COLO829 (cell line): Measurements from ENCODE around the gene KIF25.
"Not testable (repeated sequence)": the region's sequence is repeated elsewhere in the genome, so short reads cannot be mapped to it uniquely, and the experiment has no call there.

ENCODE experiments used
- DNase-seq: peaks from one replicate; pipeline ENCODE4 v3.0.0; 2012; ENCODE audit warnings: low spot score

KIF25 gene

DNA sequence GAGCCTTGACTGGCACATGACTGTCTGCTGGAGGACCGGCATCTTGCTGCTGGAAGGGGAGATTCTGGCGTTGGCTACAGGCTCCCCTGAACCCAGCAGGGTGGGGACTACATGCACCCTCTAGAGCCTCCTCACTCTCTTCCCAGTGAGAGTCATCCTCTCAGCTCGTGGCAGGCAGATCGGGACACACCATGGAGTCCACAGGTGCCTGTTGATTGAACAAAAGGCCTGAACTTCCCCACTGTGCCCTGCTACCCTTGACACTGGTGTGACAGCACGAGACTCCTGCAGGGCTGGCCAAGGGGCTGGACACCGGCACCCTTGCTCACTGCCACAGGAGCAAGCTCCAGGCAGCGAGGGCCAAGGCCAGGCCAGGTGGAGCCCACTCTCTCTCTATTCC is 73.3 kb downstream of the KIF25 start:
- no peak for DNase-seq

DNA sequence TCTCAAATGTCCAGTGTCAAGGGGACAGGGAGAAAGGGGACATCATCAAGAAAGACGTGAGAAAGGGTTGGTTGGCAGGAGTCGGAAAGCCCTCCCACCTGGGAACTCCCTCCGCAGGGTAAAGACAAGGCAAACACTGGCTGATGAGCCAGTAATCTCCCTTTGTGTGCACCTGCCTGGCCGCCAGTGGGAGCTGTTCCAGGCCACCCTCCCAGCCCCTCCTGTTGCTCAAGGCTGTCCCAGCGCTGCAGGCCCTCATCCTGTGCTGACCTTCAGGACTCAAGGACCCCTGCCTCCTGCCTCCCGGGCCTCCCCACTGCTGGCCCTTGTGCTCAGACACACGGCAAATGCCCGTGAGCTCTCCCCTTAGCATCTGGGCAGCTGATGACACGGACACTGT is 74.1 kb downstream of the KIF25 start:
- no peak for DNase-seq

DNA sequence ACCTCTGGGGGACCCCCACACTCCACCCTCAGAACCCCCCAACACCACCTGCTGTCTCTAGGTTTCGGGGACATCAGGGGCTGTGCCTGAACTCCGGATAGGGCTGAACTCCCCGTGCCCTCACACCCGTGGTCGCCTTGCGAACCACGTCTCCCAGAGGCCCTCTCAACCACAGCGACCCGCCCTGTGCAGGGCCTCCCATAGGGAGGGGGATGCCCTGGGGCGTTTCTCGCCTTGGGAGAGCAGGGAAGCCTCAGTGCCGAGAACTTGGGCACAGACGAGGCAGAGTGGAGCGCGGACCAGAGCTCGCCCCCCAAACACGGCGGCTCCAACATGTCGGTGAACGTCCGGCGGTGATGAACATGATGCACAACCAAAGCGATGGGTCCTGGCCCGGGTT is 74.8 kb downstream of the KIF25 start:
- DNase-seq: no peak

DNA sequence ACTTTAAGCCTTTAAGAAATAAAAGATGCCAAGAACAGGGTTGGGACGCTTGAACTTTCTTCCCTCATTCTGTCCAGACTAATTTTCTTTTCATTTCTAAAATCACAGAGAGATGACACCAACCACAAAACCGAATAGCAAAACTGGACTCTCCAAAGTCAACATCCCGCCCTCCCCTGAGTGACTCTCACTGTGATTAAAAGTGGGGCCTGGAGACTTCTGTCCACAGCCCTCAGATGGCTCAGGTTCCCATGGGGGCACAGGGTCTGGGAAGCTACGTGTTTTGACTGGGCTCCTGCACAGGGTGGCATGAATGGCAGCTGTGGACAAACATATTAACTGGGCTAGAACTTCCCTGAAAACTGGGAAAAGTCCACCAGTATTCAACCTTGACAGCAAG is 75.3 kb downstream of the KIF25 start:
- no peak for DNase-seq

DNA sequence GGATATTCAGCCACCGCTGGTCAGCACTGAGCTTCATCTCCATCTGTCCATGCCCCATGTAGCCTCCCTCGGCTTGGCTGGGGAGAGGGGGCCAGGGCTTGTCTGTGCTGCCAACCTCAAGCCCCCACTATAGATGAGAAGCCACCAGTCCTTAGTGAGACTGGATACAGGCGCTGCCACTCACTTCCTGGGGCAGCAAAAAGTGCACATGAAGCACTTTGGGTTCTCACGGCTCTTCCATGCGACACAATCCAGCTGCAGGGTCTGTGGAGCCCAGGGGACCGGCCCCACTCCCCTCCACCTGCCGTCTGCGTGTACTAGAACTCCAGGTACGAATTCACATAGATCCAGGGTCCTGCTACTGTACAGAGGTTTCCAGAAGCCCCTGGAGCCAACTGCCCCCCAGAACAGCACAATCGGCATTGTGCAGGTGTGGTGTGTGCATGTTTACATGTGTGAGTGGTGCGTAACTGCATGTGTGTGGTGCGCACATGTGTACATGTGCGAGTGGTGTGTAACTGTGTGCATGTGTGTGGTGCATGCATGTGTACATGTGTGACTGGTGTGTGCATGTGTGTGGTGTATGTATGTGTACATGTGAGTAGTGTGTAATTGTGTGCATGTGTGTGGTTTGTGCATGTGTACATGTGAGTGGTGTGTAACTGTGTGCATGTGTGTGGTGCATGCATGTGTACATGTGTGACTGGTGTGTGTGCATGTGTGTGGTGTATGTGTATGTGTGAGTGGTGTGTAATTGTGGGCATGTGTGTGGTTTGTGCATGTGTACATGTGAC is 76.7 kb downstream of the KIF25 start:
- no peak for DNase-seq

DNA sequence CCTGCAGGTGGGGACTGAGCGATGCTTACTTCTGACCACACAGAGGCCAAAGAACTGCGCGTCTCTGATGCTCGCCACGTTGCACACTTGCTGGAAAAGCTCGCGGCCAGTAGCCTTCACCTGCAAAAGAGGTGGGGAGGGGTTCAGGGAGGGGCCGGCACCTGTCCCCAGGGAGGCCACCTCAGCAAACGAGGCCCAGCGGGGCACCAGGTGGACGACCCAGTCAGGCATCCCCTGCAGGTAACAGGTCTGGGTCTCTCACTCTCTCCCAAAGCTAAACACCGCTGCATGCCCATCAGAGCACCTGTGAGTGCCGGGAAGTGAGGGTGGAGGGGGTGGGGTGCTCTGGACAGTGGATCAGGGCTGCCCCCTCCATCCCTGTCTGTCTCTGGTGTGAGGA is 77.7 kb downstream of the KIF25 start:
- no peak for DNase-seq

DNA sequence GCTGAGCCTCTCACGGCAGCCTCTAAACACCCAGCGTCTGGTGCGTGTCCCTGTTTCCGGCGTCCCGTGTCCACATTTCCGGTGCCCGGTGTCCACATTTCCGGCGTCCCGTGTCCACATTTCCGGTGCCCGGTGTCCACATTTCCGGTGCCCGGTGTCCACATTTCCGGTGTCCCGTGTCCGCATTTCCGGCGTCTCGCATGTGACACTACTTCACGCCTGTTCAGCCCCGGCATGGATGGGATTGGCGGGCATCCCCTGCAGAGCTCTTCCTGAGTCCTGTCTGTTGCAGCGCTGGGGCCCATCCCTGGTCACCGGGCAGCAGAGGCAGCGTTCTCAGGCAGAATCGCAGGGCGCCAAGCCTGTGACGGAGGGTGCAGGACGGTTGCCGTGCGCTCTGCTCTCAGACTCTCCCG is 78.3 kb downstream of the KIF25 start:
- DNase-seq: no peak

DNA sequence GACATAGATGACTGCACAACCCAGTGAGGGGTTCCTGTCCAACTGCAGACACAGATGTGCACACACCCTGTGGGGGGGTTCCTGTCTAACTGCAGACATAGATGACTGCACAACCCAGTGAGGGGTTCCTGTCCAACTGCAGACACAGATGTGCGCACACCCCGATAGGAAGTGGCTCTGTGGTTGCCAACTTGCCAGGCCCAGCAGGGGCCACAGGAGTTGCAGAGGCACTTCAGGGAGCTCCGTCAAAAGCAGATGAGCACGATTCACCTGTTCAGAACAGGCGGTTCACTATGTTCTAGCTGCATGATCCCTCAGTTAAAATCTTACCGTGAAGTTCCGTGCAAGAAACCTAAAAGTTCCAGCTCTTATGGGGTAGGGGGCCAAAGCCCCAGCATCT is 79.9 kb downstream of the KIF25 start:
- not testable (repeated sequence) for DNase-seq

DNA sequence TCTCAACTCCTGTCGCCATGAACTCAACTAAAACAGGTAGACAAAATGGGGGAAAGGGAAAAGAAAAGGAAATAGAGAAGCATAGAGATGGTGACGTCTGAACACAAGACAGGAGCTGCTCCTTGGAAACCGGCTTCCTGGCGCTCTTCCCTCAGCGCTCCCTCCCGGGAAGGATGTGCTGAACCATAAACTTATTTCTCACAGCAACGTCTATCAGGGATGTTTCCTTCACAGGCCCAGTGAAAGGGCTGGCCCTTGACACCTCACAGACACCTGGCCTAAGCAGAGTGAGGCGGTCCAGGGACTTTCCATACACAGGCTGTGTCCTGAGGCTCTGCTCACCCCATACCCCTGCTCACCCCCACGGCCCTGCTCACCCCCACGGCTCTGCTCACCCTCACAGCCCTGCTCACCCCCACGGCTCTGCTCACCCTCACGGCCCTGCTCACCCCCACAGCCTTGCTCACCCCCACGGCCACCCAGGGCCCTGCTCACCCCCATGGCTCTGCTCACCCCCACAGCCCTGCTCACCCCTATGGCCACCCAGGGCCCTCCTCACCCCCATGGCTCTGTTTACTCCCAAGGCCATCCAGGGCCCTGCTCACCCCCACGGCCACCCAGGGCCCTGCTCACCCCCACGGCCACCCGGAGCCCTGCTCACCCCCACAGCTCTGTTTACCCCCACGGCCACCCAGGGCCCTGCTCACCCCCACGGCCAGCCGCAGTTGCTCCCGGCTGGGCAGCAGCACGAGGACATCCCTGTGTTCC is 80.9 kb downstream of the KIF25 start:
- DNase-seq: no peak

DNA sequence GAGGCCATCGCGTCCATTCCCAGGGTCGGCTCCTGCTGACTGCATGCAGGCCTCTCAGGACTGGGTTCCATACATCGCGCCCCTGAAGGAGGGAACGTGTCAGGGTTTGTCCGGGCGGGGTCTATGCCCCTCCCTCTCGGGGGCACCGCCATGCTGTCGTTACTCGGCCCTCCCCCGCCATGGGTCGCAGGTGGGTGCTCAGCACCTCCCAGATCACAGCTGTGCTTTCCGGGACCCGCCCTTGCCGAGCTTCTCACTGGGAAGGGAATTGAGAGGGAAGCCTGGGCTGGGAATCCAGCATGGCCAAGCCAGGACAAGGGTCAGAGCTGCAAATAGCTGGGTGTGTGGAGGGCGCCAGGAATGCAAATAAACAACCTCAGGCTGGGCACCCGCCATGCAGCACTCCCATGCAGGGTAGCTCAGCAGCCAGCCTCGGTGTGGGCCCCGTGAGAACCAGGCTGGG is 81.5 kb downstream of the KIF25 start, which contains the start of gene FRMD1:
Gene FRMD1 (minus strand): TSS at position 270 of the 463 bp plus-strand sequence. CDS start 118 bp downstream, at position 152.
- no peak for DNase-seq

DNA sequence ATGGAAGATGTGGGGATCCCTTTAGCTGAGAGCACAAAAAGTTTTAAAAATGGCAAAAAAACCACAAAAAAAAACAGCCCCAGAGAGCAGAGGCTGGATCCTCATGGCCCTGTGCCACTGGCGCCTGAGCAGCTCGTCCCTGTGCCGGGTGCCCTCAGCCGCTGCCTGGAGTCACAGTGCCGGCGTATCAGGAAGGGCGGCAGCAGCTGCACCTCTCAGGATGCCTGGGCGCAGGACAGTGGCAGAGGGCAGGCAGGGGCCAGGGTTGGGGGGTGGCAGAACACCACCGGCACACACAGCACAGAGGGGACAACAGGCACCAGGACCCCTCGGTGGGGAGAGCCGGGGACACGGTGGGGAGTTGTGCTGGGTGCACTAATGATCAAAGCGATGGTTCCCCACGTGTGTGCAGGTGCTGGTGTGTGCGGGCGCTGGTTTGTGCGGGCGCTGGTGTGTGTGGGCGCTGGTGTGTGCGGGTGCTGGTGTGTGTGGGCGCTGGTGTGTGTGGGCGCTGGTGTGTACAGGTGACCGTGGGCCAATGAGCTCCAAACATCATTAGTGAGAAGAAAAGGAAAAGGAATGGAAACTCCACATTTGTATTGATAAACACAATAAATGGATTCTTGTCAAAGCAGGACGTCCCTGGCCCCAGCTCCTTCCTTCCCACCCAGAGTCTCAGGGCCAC is 83.1 kb downstream of the KIF25 start:
- DNase-seq: no peak

DNA sequence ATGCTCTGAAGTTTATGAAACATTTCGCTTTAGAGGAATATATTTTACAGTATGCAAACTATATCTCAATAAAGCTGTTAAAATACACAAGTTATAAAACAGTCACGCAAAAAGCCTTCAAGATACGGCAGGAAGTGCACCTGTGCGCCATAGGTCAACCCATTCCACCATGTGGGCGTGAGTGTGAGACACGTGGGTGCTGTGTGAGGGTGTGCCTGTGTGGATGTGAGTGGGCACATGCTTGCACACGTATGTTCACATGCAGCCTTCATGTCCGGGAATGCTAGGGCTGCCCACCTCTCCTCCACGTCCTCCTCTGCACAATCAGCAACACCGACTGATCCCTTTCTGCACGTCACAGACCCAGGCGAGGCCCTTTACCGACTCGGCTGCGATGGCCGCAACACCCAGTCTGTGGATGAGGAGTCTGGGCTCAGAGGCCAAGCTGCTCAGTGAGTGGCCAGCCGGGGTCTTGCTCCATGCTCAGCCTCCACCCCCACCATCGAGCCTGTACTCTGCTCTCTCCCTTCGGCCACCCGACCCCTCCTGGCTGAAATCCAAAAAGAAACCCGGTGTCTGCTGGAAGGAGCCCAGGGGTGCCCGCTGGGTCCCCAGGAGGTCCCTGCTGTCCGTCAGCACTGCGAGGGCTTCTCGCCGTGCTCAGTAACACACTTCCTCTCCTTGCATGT is 84.5 kb downstream of the KIF25 start:
- no peak for DNase-seq

DNA sequence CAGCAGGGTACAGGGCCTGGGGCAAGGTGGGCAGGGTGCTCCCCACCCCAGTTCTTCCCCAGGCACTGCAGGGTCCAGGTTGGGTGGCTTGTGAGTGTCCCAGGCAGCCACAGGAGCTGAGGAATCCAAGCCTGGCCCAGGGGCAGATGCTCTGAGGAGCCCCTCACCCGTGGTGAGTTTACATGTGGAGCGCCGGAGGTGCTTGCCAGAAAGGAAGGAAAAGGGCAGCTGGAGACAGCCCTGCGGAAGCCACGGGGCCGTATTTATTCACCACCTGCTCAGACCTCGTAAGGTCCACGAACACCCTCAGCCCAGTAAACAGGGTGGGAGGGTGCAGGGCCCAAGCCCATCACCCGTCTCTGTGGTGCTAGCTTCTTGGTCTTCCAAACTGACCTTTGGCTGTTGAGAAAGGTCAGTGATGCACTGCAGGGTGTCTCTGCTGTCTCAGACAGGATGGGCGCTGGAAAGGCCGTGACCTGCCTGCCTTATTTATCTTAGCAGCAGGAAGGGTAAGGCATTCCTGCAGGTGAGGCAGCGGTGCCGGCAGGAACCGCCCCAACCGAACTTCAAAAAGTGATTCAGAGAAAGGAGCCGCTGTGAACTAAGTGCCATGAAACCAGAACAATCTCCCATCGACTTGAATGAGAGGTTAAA is 85.5 kb downstream of the KIF25 start:
- DNase-seq: no peak

DNA sequence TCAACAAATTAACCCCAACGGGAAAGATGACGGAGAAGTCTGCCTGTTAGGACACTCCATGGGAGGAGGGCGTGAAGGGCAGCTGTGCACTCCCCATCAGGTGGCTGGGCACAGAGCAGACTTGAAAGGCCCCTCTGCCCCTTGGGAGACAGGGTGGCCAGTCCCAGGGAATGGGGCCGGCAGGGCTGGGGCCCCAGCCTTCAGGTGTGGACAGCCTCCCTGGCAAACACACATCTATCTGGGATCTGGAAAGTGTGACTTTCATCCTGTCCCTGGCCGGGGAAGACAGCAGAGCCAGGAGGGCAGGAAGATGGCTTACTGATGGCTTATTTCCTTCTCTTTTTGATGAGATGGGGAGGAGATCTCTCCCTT is 86.0 kb downstream of the KIF25 start:
- no peak for DNase-seq

DNA sequence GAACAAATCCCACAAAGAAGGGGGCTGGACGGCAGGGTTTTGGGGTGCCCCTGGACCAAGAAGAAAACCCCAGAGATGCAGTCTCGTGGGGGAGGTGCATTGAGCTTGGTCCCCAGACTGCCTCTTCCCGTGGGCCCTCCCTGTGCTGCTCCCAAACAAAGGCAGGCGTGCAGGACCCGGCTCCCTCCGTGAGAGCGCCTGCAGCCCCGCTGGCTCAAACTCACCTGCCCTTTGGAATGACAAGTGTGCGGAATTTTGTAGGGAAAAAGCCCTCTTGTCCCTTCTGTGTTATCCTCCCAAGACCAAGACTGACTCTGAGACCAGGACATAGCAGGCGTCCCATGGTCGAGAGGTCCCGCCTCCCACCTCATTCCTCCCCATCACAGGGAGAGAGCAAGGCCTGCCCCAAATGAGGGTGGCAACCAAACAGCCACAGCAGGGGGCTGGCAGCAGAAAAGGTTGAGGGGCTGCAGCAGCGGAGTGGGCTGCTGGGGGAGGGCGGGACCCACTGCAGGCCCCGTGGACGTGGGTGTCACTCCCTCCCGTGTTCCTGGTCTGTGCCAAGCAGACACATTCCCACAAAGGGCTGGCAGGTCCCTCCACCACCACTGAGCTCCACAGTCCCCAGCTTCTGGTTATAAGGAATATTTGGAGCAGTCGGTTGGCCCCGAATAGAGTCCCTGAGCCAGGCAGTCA is 87.1 kb downstream of the KIF25 start:
- no peak for DNase-seq

DNA sequence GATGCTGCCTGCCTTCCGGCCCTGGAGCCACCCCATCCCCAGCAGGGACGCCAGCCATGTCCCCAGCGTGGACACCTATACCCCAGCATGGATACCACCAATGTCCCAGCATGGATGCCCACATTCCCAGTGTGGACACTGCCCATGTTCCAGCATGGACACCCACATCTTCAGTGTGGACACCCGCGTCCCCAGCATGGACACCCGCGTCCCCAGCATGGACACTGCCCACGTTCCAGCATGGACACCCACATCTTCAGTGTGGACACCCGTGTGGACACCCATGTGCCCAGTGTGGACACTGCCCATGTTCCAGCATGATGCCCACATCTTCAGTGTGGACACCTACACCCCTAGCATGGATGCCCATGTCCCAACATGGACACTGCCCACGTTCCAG is 88.6 kb downstream of the KIF25 start:
- no peak for DNase-seq

DNA sequence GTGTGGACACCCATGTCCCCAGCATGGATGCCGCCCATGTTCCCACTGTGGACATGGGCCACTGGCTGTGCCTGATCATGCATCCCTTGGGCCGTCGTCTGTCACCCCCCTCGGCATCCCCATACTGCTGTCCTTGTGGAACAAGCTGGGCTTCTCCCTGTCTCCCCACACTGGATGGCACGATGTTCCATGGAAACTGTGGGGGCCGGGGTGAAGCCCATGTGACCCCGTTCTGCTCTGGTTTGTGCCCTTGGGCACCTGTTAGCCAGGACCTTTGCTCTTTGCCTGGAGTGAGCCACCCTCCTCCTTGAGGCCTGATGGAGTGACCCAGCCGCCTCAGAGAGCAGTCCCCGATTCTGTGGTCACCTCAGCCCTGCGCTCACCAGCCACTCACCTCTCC is 89.1 kb downstream of the KIF25 start:
- no peak for DNase-seq

DNA sequence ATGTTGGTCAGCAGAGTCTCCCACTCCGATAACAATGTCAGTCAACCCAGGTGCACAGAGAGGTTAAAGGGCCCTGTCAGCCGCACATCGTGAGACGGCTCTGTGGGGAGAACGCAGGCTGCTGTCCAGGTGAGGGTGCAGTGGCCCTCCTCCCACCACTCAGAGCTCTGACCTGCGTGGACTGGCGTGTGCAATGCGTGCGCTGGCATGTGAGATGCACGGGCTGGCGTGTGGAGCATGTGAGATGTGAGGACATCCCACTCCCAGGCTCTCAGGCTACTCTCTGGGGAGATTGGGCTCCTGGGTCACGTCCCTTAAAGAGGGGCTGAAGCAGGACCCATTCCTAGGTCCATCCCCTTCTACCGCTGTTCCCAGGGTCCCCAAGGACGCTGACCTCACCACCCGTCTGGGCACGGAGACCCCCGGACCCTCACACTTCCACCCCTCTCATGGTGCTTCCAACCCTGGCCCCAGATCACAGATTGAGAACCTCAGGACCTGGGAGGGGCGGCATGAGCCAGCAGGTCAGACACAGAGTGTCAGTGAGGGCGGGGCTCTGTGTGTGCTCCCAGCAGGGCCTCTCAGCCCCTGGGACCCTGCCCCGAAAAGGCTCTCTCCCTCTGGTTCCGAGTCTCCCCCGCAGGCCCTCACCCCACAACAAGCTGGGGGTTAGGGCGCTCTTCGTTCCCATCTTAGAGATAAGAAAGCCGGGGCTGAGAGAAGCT is 90.1 kb downstream of the KIF25 start:
- no peak for DNase-seq

DNA sequence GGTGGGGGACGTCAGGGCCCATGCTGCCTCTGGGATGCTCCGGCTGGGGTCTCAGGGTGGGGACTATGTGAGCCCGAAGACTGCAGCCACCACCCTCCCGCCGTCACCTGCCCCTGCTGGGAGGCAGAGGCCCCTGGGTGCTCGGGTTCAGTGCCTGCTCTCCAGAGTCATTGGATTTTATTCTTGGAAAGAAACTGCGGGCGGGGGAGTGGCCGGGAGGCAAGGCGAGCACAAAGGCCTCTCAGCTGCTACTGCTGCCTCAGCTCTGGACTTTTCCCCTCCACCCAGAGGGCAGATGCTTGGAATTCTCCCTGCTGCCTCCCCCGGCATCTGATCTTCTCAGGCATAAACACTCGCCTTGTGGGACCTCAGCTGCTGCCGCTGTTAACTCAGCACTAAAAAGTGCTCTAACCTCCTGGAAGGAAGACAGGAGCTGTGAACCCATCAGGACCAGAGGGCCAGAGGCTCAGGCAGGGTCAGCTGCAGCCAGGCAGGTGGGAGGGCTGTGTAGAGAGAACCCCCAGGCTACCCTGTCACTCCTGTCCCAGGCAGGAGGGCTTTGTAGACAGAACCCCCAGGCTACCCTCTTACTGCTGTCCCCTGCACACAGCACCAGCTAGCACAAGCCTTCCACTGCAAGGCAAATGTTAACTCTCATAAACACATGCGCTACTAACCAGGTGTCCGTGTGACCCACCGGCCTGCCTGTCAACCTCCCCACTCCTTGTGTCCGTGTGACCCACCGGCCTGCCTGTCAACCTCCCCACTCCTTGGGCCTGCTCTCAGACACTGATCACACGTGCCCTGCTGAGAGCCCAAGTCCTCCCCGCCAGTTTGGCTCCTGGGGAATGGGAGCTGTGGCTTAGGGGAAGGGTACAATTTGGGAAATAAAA is 90.9 kb downstream of the KIF25 start:
- peak; percentile 77 for DNase-seq
